HG03342 (cell line): ENCODE results near the gene UGT1A1.

ENCODE experiments used
- ATAC-seq: cut with Tn5 transposase; IDR thresholded peaks from one replicate; pipeline ENCODE4 v1.9.1; 2021; ENCODE audit warnings: mild to moderate bottlenecking, moderate library complexity; ENCODE audit not compliant: unreplicated experiment

The UGT1A1 gene

DNA sequence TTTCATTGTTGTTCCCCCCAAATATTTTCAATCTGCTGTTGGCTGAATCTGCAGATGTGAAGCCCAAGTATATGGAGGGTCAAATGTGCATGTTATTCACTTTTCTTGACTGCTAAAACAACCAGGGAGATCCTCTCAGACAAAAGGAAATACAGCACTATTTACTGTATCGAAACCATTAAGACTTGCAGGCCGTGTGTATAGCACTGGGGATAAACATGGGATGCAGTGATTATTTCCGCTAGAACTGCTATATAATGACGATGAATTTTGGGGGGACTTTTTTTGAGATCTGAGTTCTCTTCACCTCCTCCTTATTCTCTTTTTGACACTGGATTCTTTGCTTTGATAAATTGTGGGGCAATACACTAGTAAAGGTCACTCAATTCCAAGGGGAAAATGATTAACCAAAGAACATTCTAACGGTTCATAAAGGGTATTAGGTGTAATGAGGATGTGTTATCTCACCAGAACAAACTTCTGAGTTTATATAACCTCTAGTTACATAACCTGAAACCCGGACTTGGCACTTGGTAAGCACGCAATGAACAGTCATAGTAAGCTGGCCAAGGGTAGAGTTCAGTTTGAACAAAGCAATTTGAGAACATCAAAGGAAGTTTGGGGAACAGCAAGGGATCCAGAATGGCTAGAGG lies 3.5 kb upstream of the UGT1A1 start:
- ATAC-seq = no peak

DNA sequence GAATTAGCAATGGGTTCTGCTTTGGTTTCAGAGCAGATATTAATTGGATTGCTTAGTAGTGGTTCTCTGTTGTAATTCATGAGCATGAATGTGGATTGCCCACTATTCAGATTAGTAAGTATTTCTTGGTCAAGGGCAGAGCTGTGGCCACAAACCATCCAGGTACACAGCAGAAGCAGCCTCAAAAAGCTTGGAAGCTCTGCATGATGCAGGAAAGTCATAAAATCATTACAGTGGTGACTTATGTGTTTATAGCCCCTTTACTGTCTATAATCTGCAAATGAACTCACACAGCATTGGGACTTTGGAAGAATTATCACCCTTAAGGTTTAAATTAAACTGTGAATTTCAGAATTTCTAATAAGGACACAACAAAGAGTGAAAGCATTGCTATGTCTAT lies 1.9 kb upstream of the UGT1A1 start:
- ATAC-seq = no peak

- no peak for ATAC-seq
Measured at GRCh38 chr2:233758849-233759248, 1.2 kb upstream of the UGT1A1 start.

DNA sequence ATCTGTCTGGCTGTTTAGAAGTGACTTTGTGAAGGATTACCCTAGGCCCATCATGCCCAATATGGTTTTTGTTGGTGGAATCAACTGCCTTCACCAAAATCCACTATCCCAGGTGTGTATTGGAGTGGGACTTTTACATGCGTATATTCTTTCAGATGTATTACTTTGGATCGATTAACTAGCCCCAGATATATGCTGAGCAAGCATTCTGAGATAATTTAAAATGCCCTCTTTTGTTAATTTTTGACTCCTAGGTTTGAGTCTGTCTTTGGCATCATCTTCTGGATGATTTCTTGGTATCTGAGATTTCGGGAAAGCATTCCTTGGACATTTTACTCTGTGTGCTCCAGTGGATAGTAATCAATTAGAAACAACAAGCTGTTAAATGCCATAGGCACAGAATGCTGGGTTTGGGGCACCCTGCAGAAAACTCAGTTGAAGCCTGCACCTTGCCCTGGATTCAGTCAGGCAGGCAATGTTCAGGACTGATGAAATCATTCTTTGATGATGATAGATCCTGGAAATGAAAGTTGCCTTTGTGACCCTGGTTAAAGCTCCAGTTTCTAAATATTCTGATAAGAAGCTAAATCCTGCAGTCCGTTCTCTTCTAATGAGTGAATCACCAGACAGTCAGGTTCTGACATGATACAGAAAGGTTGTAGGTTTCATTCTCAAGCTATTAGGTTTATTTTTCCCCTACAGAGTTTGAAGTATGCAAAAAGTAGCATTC lies 1.1 kb downstream of the UGT1A1 start:
- no peak for ATAC-seq

GRCh38 chr2:233764264-233764663 lies 4.2 kb downstream of the UGT1A1 start:
- no peak for ATAC-seq

DNA sequence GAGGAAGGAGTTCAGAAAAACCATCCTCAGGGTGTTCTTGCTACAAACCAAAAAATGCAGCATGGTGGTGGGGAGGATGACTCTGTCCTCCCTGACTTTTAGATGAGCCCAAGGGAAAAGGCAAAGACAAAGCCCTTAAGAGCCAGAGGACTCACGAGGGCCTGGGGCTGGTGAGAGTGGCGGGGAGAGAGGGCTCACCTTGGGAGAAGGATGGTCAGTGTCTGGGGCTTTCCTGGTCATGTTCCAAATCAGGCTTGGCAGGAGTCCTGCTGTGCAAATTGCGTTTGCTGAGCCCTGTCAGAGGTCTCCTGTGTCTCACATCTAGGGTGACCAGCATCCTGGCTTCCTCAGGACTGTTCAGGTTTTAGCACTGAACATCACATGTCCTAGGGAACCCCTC lies 4.7 kb downstream of the UGT1A1 start:
- ATAC-seq = no peak

GRCh38 chr2:233766416-233766815 lies 6.3 kb downstream of the UGT1A1 start:
- ATAC-seq = no peak

- no peak for ATAC-seq
Measured at GRCh38 chr2:233768076-233768475, 8.0 kb downstream of the UGT1A1 start.

DNA sequence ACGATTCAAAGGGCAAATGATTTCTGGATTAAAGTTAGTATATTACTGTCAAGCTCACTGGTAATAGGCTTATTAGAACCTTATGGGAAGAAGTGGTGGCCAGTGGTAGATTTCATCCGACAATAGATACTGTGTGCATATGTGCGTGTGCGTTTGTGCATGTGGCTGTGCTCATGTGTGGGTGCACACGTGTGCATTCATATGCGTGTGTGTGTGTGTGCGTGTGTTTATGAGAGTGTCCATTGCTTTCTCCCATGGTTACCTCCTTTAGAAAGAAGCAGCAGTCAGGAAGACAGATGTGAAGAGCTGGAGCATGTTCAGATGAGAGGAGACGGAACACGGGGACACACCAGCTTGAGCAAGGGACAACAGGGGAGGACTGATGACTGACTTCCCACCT lies 9.2 kb downstream of the UGT1A1 start:
- no peak for ATAC-seq

- ATAC-seq = no peak
Measured at GRCh38 chr2:233772153-233772552, 12.1 kb downstream of the UGT1A1 start.

GRCh38 chr2:233772583-233772982 lies 12.5 kb downstream of the UGT1A1 start:
- ATAC-seq = no peak

DNA sequence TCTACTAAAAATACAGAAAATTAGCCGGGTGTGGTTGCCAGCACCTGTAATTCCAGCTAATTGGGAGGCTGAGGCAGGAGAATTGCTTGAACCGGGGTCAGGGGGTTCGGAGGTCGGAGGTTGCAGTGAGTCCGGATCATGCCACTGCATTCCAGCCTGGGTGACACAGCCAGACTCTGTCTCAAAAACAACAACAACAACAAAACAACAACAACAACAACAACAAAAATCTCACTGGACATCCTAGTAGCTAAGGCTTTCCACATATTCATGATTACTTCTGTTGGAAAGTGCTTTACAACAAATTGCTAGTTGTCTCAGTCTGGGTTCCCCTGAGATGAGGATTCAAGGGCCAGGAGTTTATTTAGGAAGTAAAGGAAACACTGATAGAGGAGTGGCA lies 13.8 kb downstream of the UGT1A1 start:
- ATAC-seq = no peak

DNA sequence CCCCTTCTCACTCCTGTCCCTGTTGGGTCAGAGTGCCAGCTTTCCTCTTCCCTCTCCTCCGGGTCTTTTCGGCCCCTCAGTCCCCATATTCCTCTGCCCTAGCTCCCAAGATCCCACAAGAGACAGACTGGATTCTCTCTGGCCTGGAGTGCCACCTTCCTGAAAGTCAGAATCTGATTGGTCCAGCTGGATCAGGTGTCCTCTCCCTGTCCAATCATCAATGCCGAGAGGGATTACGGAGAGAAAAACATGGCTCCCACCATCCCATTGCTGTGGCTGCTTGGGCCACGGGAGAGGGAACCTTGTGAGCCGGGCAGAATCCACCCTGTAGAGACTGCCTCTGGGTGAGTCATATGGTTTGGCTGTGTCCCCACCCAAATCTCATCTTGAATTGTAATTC lies 15.3 kb downstream of the UGT1A1 start:
- no peak for ATAC-seq

GRCh38 chr2:233778030-233778429 lies 18.0 kb downstream of the UGT1A1 start, which contains the start of gene MROH2A:
TSS of gene MROH2A (plus strand) at chr2:233778330. CDS start at chr2:233779359, 1,029 bp downstream.
- ATAC-seq = no peak

DNA sequence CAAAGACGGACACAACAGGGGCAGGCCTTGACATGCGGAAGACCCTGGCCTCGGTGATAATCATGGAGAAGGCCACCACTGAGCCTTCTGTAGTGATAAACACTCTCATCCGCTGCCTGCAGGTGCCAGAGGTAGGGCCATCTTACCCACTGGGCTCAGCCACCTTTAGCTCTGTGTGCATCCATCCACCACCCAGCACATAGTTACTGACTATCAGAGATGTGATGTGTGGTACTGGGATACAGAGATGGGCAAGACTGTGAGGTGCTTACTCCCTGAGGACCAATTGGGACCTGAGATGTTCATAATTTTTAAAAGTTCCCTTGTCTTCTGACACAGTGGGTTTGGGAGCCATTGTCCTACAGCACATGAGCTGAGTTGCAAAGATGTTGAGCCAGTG lies 19.7 kb downstream of the UGT1A1 start:
- ATAC-seq = no peak

GRCh38 chr2:233780771-233781170 lies 20.7 kb downstream of the UGT1A1 start:
- no peak for ATAC-seq

DNA sequence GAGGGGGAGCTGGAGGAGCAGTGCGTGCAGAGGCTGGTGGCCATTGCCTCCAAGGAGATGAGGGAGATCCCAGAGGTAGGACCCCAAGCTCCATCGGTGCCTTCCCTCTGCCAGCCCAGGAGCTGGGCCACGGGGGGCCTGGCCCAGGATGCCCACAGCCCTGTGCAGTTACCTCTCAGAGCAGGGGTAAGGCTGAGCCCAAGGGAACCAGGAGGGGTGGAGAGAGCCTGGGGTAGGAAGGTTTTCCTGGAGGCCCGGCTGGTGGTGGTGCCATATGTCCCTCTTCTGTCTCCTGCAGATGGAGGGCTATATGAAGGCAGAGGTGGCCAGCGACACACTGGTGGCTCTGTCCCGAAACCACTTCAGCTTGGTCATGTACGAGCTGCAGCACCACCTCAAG lies 29.5 kb downstream of the UGT1A1 start:
- ATAC-seq = no peak

DNA sequence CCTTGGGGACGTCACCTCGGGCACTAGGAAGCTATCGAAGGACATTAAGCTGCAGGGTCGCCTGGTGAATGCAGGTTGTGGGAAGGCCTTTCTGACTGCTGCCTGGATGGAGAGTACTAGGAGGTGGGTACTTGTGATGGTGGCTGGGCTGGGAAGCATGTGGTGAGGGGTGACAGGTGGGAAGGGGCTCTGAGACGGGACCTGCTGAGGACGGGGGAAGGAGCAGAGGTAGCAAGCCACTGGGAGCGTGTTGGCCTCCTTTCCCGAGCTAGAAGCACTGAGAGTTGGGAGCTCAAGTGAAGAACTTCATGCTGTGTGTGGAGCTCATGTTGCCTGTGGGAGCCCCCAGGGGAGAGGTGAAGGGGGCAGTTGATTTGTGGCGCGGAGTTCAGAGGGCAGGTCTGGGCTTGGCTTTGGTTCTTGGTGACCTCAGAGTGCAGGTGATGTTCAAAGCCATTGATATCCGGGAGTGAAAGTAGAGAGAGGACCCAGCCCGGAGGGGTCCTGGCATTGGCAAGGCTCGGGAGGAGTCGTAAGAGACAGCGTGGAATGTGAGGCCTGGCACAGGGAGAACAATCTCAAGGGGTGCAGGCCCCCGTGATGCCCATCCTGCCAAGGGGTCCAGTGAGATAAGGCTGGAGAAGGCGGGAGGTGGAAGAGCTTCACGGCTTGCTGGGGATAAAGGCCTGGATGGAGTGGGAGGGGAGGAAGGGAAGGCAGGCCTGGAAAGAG lies 31.2 kb downstream of the UGT1A1 start:
- no peak for ATAC-seq

DNA sequence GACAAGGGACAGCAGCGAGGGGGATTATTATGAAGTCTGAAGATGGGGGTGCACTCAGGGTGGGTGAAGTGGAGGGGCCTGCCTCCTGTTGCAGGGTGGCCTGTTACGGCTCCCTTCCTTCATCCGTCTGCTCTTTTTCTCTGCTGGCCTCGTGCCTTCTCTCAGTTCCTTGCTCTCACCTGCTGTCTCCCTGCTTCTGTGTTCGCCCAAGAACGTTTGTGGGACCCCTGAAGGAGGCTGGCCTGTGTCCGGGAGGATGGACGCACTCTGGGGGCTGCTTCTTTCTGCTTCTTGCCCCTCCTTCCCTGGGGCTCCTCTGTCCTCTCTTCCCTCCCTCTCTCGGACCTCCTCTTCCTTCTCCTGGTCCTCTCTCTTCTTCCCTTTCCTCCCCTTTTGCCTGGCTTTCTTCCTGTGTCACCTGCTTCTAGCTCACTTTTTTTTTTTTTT lies 31.8 kb downstream of the UGT1A1 start:
- ATAC-seq = no peak

- no peak for ATAC-seq
Measured at GRCh38 chr2:233792720-233793119, 32.6 kb downstream of the UGT1A1 start.

- ATAC-seq = no peak
Measured at GRCh38 chr2:233793465-233794127, 33.5 kb downstream of the UGT1A1 start.
